Measurements from ENCODE around the gene ATP2A1.

DNA sequence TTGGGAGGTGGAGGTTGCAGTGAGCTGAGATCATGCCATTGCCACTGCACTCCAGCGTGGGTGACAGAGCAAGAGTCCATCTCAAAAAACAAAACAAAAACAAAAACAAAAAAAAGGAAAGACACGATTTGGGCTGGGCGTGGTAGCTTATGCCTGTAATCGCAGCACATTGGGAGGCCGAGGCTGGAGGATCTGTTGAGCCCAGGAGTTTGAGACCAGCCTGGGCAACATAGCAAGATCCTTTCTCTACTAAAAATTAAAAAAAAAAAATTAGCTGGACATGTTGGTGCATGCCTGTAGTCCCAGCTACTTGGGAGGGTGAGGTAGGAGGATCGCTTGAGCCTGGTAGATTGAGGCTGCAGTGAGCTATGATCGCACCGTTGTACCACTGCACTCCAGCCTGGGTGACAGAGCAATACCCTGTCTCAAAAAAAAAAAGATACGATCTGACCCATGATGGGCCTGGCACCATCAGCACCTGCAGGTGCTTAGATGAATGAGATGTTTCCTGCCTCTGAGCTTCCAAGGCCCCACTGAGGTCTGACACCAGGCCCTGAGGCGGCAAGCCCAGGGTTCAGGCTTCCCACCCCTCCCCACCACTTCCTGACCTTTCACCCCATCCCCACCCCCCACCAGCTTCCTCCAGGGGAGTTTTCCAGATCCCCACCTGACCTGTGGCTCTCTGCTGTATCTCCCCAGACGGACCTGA lies 21.7 kb downstream of the ATP2A1 start:
- TF ChIP-seq HOXB5 (CRISPR knock-in tag; IDR thresholded peaks at IDR 0.05) (no peak), CEBPB (IDR thresholded peaks at IDR 0.05) (no peak), POLR2A (IDR thresholded peaks at IDR 0.05; ENCODE audit: low read length) (no peak), CTCF (IDR thresholded peaks at IDR 0.05) (no peak), CHD2 (IDR thresholded peaks at IDR 0.05; ENCODE audit: low read length, partially characterized antibody) (no peak)
